Omental fat pad (tissue), 4 donors: ENCODE measurements around the gene ERC2. TPM values are rescaled to one million over a fixed set of nuclear protein-coding genes. Genes with fewer than 3 reads are reported as not detected.

Experiments used
- ATAC-seq: fragments of 150-250 bp; one replicate; pipeline ENCODE4 v1.9.1; 2016; ENCODE audit warnings: mild to moderate bottlenecking, moderate library complexity; ENCODE audit not compliant: low FRiP score
- DNase-seq: peaks from one replicate; pipeline ENCODE4 v3.0.0-alpha.2; 2019; ENCODE audit warnings: low spot score
- CTCF ChIP-seq, 3 donors: fragments of 450-650 bp; IDR thresholded peaks; one replicate each; pipeline ENCODE4 v1.5.1; 2016 to 2017; ENCODE audit warnings: antibody characterized with exemption in 3 of 3, mild to moderate bottlenecking in 3 of 3, moderate library complexity in 2 of 3
- total RNA-seq, 4 donors: library from RNA; depleted of rRNA; stranded (reverse); fragments of >200 nt; gene quantifications; one replicate each; pipeline ENCODE4 v1.1.0, GENCODE V29; 2016

The ERC2 gene
- total RNA-seq, 4 donors from 2014 or later, result 0.75 to 4.2 (median 2.3) TPM; not detected in 1

GRCh38 chr3:56200251-56200650 is 268.0 kb downstream of the ERC2 start:
- ATAC-seq (peak; percentile 35), DNase-seq (no peak)
- TF ChIP-seq CTCF (IDR thresholded peaks at IDR 0.05), result no peak

DNA sequence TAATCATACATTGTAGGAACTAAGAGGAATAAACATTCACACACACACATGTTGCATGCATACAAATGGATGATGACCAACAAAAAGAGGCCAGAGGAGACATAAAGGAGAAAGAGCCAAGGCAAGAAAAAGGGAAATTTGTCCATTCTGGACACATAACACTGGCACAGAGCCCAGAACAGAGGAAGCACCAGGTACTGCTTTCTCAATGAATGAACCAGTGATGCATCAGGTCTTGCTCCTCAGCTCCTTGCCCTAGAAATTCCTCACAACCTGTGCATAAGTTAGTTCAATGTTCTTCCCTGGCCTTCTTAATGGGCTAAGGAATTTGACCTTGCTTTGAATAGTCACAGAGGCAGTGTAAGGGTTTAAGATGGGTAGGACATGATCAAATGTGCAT is 270.3 kb downstream of the ERC2 start:
- no peak for DNase-seq
- ATAC-seq, result peak; percentile 29

DNA sequence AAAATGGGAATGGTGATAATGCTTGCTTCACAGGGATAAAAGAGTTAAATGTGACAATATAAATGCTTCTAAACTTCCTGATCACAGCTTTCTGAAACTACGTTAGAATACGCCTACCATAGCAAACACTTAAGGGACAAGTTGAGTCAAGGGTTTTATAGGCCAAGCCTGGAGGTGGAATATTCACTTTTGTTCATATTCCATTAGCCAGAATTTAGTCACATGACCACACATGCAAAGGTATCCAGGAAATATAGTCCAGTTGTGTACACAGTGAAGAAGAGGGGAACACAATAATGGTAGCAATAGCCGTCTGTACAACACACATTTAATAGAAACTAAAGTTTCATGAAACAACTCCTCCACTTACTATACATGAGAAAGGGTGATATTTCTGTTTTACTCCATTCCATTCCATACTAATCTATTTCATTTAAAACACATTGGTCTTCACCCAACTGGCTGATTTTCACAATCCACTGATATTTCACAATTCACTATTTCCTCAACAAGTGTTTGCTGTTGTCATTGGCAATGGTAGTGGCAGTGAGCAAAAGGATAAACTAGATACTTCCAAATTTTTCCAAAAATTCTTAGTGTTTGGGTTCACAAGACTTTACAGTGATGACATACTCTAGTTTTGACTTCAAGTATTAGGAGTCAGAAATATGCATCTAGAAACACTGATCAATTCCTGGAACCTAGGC is 270.9 kb downstream of the ERC2 start:
- DNase-seq (no peak), ATAC-seq (peak; percentile 47)
- TF ChIP-seq CTCF (IDR thresholded peaks at IDR 0.05), result no peak

More for the DNA sequence above, 270.3 kb downstream of the ERC2 start:
- no peak for TF ChIP-seq CTCF (IDR thresholded peaks at IDR 0.05)

GRCh38 chr3:56196700-56197099 is 271.6 kb downstream of the ERC2 start:
- no peak for TF ChIP-seq CTCF (IDR thresholded peaks at IDR 0.05)
- ATAC-seq (no peak), DNase-seq (no peak)

GRCh38 chr3:56193519-56193918 is 274.7 kb downstream of the ERC2 start:
- ATAC-seq (no peak), DNase-seq (no peak)
- no peak for TF ChIP-seq CTCF (IDR thresholded peaks at IDR 0.05)

GRCh38 chr3:56192001-56192400 is 276.3 kb downstream of the ERC2 start:
- TF ChIP-seq CTCF (IDR thresholded peaks at IDR 0.05), result no peak
- DNase-seq (no peak), ATAC-seq (no peak)

GRCh38 chr3:56190771-56191305 is 277.4 kb downstream of the ERC2 start:
- no peak for ATAC-seq
- no peak for DNase-seq
- no peak for TF ChIP-seq CTCF (IDR thresholded peaks at IDR 0.05)
